ENCODE data around the gene WDR5B. TPM values are rescaled to one million over a fixed set of nuclear protein-coding genes. Genes with fewer than 3 reads are reported as not detected.

The WDR5B gene
- total RNA-seq, 1 donor from 2014 or later, result 5.0 TPM

- DNase-seq, result no peak
Observed at GRCh38 chr3:122407946-122408345, 7.9 kb downstream of the WDR5B start.

- DNase-seq, result no peak
Observed at GRCh38 chr3:122406198-122406597, 9.7 kb downstream of the WDR5B start.

GRCh38 chr3:122405015-122405414, 10.8 kb downstream of the WDR5B start:
- no peak for DNase-seq

- no peak for DNase-seq
Observed at GRCh38 chr3:122403489-122403888, 12.4 kb downstream of the WDR5B start.

GRCh38 chr3:122398920-122399319, 16.9 kb downstream of the WDR5B start:
- no peak for DNase-seq

- no peak for DNase-seq
Observed at GRCh38 chr3:122397201-122397600, 18.7 kb downstream of the WDR5B start.

- no peak for DNase-seq
Observed at GRCh38 chr3:122396511-122396910, 19.4 kb downstream of the WDR5B start.

- DNase-seq, result no peak
Observed at GRCh38 chr3:122395582-122395981, 20.3 kb downstream of the WDR5B start.

- DNase-seq, result no peak
Observed at GRCh38 chr3:122394173-122394572, 21.7 kb downstream of the WDR5B start.

- peak; percentile 46 for DNase-seq
Observed at GRCh38 chr3:122392868-122393844, 22.7 kb downstream of the WDR5B start.

- DNase-seq, result no peak
Observed at GRCh38 chr3:122391681-122392446, 24.0 kb downstream of the WDR5B start.

- DNase-seq, result no peak
Observed at GRCh38 chr3:122390665-122391064, 25.2 kb downstream of the WDR5B start.

GRCh38 chr3:122389892-122390291, 26.0 kb downstream of the WDR5B start:
- DNase-seq, result no peak

- DNase-seq, result no peak
Observed at GRCh38 chr3:122389197-122389596, 26.7 kb downstream of the WDR5B start.

GRCh38 chr3:122387709-122388108, 28.2 kb downstream of the WDR5B start:
- DNase-seq, result no peak

- DNase-seq, result peak; percentile 97
Observed at GRCh38 chr3:122383771-122384697, 31.8 kb downstream of the WDR5B start, which contains the start of gene FAM162A. Gene FAM162A (plus strand): TSS chr3:122384182. CDS start chr3:122384266, 84 bp downstream.

GRCh38 chr3:122382888-122383666, 32.8 kb downstream of the WDR5B start, which contains the start of gene MIX23:
Gene MIX23 (minus strand): TSS chr3:122383231. CDS start chr3:122383224, 7 bp downstream.
- peak; percentile 95 for DNase-seq

- DNase-seq, result no peak
Observed at GRCh38 chr3:122377975-122378374, 37.9 kb downstream of the WDR5B start.

GRCh38 chr3:122374034-122374433, 41.8 kb downstream of the WDR5B start:
- no peak for DNase-seq

- no peak for DNase-seq
Observed at GRCh38 chr3:122366379-122366749, 49.5 kb downstream of the WDR5B start.
